ENCODE measurements around the gene EDC3.
"Not testable (repeated sequence)": the region's sequence is repeated elsewhere in the genome, so short reads cannot be mapped to it uniquely, and the experiment has no call there.

EDC3 gene

DNA sequence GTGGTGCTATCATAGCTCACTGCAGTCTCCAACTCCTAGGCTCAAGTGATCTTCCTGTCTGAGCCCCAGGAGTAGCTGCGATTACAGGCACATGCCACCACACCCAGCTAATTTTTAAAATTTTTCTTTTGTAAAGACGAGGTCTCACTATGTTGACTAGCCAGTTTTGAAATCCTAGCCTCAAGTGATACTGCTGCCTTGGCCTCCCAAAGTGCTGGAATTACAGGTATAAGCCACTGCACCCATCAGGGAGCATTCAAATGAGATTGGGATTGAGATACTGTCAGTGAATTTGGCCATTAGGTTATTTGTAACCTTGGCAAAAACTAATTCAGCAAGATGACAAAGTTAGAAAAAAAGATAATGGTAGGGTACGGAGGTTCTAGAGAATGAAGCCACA is 21.7 kb downstream of the EDC3 start:
- Histone ChIP-seq H3K4me1 (ENCODE audit: control insufficient read depth, insufficient read depth, low read length, poor library complexity, severe bottlenecking) (no peaks in the 10 kb centered on the region), H3K27me3 (replicated peaks; ENCODE audit: control insufficient read depth, insufficient read depth, low read length, poor library complexity, severe bottlenecking) (no peaks in the 10 kb centered on the region), H3K27ac (ENCODE audit: insufficient read depth, low read length, poor library complexity, severe bottlenecking) (no peak overlapping the region), H3K4me3 (ENCODE audit: insufficient read depth, low read depth, low read length, poor library complexity, severe bottlenecking) (no peak overlapping the region), H3K9me3 (ENCODE audit: control insufficient read depth, low read length) (no peaks in the 10 kb centered on the region), H3K36me3 (ENCODE audit: control insufficient read depth, insufficient read depth, low read length) (peaks cover 16% of the 10 kb centered on the region)
- no peak for DNase-seq

DNA sequence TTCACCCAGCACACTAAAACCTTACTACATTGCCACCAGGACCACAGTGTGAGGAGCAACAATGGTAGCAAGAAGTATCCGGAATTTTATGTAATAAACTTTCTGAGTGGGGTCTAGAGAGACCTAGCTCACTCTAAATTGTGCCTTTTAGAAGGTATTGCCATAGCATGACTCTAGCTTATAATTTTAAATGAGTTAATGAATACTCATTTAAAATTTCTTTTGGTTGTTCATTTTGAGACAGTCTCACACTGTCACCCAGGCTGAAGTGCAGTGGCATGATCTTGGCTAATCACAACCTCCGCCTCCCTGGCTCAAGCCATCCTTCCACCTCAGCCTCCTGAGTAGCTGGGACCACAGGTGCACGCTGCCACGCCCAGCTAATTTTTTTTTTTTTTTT is 26.2 kb downstream of the EDC3 start:
- Histone ChIP-seq H3K36me3 (ENCODE audit: control insufficient read depth, insufficient read depth, low read length) (peaks cover 16% of the 10 kb centered on the region), H3K9me3 (ENCODE audit: control insufficient read depth, low read length) (no peaks in the 10 kb centered on the region)
- no peak for DNase-seq

DNA sequence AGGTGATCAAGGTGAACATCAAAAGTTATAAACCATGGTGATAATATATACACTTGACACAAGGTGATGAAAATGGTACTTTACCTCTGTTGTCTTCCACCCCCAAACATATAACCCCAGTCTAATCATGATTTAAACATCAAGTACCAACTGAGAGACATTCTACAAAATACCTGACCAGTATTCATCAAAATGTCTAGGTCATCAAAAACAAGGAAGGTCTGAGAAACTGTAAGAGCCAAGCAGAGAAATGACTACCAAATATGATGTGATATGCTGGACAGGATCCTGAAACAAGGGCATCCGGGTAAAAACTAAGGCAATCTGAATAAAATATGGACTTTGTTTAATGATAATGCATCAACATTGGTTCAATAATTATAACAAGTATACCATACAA is 27.8 kb downstream of the EDC3 start:
- no peaks in the 10 kb centered on the region for H3K9me3 ChIP-seq (ENCODE audit: control insufficient read depth, low read length)
- H3K27ac ChIP-seq (ENCODE audit: insufficient read depth, low read length, poor library complexity, severe bottlenecking) = no peak overlapping the region
- no peak for DNase-seq
- H3K4me3 ChIP-seq (ENCODE audit: insufficient read depth, low read depth, low read length, poor library complexity, severe bottlenecking) = no peak overlapping the region
- no peaks in the 10 kb centered on the region for H3K27me3 ChIP-seq (replicated peaks; ENCODE audit: control insufficient read depth, insufficient read depth, low read length, poor library complexity, severe bottlenecking)
- peaks cover 14% of the 10 kb centered on the region for H3K36me3 ChIP-seq (ENCODE audit: control insufficient read depth, insufficient read depth, low read length)
- H3K4me1 ChIP-seq (ENCODE audit: control insufficient read depth, insufficient read depth, low read length, poor library complexity, severe bottlenecking) = no peaks in the 10 kb centered on the region

More for the DNA sequence above, 26.2 kb downstream of the EDC3 start:
- no peak overlapping the region for H3K4me3 ChIP-seq (ENCODE audit: insufficient read depth, low read depth, low read length, poor library complexity, severe bottlenecking)
- no peaks in the 10 kb centered on the region for H3K4me1 ChIP-seq (ENCODE audit: control insufficient read depth, insufficient read depth, low read length, poor library complexity, severe bottlenecking)
- no peak overlapping the region for H3K27ac ChIP-seq (ENCODE audit: insufficient read depth, low read length, poor library complexity, severe bottlenecking)
- no peaks in the 10 kb centered on the region for H3K27me3 ChIP-seq (replicated peaks; ENCODE audit: control insufficient read depth, insufficient read depth, low read length, poor library complexity, severe bottlenecking)

DNA sequence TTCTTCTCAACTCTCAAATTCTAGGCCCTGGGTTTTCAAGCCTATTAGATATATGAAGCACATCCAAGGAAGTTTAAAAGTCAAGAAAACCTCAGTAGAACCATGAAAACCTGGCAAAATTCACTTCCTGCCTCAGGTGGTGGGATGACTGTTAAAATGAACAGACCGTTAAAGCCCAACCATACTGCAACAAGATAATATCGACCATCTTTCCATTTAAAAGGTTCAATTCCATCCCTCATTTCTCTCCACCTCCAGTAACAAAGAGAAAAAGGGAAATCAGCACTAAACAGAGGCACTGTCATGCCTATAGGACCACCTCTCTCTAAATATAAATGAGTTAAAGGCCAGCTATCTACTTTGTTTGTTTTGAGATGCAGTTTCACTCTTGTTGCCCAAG is 31.2 kb downstream of the EDC3 start:
- DNase-seq = no peak
- Histone ChIP-seq H3K27ac (ENCODE audit: insufficient read depth, low read length, poor library complexity, severe bottlenecking) (no peak overlapping the region), H3K9me3 (ENCODE audit: control insufficient read depth, low read length) (no peaks in the 10 kb centered on the region), H3K4me3 (ENCODE audit: insufficient read depth, low read depth, low read length, poor library complexity, severe bottlenecking) (no peak overlapping the region), H3K36me3 (ENCODE audit: control insufficient read depth, insufficient read depth, low read length) (no peaks in the 10 kb centered on the region), H3K4me1 (ENCODE audit: control insufficient read depth, insufficient read depth, low read length, poor library complexity, severe bottlenecking) (no peaks in the 10 kb centered on the region), H3K27me3 (replicated peaks; ENCODE audit: control insufficient read depth, insufficient read depth, low read length, poor library complexity, severe bottlenecking) (no peaks in the 10 kb centered on the region)

DNA sequence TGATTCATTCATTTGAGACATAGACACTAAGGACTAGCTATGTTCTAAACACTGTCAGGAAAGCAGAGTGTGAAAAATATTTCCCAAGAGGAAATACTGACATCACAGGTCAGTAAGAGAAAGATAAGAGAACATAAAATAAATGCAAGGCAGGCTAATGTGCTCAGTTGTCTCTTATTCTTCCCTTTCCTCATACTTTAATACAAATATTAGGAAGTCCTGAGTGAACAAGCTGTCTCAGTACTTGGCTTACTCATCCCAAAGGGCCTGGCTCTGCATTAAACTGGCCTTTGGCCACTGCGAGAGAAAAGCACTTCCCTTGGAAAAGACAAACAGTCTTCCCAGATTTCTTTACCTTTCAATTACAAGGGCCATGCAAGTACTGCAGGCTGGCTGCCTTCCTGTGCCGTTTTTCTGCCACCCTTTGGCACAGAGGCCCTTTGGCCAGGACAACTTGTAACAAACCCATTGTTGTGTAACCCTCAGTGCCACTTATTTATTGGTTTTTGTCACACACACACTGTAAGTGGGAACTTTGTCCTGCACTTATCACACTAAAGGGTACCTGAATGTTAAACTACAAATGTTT is 31.7 kb downstream of the EDC3 start:
- Histone ChIP-seq H3K27me3 (replicated peaks; ENCODE audit: control insufficient read depth, insufficient read depth, low read length, poor library complexity, severe bottlenecking) (no peaks in the 10 kb centered on the region), H3K4me3 (ENCODE audit: insufficient read depth, low read depth, low read length, poor library complexity, severe bottlenecking) (no peak overlapping the region), H3K27ac (ENCODE audit: insufficient read depth, low read length, poor library complexity, severe bottlenecking) (no peak overlapping the region), H3K4me1 (ENCODE audit: control insufficient read depth, insufficient read depth, low read length, poor library complexity, severe bottlenecking) (no peaks in the 10 kb centered on the region), H3K36me3 (ENCODE audit: control insufficient read depth, insufficient read depth, low read length) (no peaks in the 10 kb centered on the region), H3K9me3 (ENCODE audit: control insufficient read depth, low read length) (no peaks in the 10 kb centered on the region)
- no peak for DNase-seq

DNA sequence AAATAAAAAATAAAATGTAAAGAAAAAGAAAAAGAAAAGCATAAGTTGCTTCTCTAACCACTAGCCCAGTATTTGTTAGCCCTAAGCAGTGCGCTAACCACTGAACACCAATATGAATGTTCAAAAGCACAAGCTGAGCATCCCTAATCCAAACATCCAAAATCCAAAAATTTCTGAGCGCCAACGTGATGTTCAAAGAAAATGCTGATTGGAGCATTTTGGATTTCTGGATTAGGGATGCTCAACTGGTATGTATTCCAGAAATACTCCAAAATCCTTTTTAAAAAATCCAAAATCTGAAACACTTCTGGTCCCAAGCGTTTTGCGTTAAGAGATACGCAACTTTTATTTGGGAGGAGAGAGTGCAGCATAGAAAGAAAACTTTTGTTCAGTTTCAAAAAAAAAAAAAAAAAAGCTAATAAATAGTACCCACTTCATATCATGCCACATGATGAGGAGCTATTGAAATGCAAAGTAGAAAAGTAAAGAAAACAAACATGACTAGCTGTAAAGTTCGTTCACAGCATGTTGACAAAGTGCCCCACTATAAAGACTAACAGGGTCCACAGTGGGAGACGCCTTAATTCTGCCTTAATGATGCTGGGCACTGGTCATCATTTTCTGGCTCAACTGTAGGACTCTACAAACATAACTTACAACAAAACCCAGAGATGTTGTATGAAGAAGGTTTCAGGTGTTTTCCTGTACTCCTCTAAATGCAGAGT is 32.4 kb downstream of the EDC3 start:
- no peaks in the 10 kb centered on the region for H3K27me3 ChIP-seq (replicated peaks; ENCODE audit: control insufficient read depth, insufficient read depth, low read length, poor library complexity, severe bottlenecking)

DNA sequence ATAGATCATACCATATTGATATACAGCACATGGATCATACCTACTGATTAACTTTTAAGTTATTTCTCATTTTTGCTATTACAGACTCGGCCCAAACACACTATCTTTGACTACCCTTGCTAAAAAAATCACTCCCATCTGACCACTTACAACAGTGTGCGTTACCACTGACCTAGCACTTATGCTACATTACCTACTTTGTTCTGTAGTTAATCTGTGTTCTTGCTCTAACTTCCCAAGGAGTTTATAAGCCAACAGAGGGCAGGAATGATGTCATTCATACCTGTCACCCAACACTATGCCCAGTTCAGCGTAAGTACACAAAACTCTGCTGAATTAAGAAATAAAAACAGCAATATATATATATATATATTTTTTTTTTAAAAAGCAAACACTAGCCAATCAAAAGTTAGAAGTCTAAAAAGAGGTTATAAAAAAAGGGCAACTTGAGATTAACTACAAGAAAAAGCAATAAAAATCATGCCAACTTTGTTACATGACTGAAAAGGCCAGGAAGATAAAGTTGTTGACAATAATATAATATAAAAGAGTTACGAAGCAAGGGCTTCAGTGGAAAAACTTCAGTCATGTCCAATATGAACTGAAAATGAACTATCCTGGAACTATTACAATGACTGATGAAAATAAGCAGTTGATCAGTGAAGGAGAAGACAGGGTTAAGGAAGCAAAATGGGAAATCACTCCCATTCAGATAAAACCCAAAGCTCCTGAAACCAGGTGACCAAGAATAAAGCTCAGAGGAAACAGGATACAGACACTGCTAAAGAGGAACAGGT is 33.6 kb downstream of the EDC3 start:
- no peak for DNase-seq
- H3K27me3 ChIP-seq (replicated peaks; ENCODE audit: control insufficient read depth, insufficient read depth, low read length, poor library complexity, severe bottlenecking) = no peaks in the 10 kb centered on the region

More for the DNA sequence above, 32.4 kb downstream of the EDC3 start:
- no peak overlapping the region for H3K27ac ChIP-seq (ENCODE audit: insufficient read depth, low read length, poor library complexity, severe bottlenecking)
- DNase-seq = no peak
- H3K4me3 ChIP-seq (ENCODE audit: insufficient read depth, low read depth, low read length, poor library complexity, severe bottlenecking) = no peak overlapping the region
- H3K36me3 ChIP-seq (ENCODE audit: control insufficient read depth, insufficient read depth, low read length) = no peaks in the 10 kb centered on the region
- no peaks in the 10 kb centered on the region for H3K9me3 ChIP-seq (ENCODE audit: control insufficient read depth, low read length)
- H3K4me1 ChIP-seq (ENCODE audit: control insufficient read depth, insufficient read depth, low read length, poor library complexity, severe bottlenecking) = no peaks in the 10 kb centered on the region

DNA sequence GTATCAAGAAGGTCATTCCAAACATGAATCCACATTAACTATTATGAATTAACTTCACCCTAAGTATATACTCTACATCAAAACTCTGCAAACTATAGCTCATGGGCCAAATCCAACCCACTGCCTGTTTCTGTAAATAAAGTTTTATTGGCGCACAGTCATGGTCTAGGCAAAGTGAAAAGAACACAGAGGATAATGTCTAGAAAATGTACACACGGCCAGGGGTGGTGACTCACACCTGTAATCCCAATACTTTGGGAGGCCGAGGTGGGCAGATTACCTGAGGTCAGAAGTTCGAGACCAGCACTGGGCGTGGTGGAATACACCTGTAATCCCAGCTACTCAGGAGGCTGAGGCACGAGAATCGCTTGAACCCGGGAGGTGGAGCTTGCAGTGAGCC is 34.5 kb downstream of the EDC3 start:
- not testable (repeated sequence) for H3K36me3 ChIP-seq (ENCODE audit: control insufficient read depth, insufficient read depth, low read length); H3K27ac ChIP-seq (ENCODE audit: insufficient read depth, low read length, poor library complexity, severe bottlenecking); DNase-seq; H3K4me3 ChIP-seq (ENCODE audit: insufficient read depth, low read depth, low read length, poor library complexity, severe bottlenecking); H3K4me1 ChIP-seq (ENCODE audit: control insufficient read depth, insufficient read depth, low read length, poor library complexity, severe bottlenecking); H3K27me3 ChIP-seq (replicated peaks; ENCODE audit: control insufficient read depth, insufficient read depth, low read length, poor library complexity, severe bottlenecking); H3K9me3 ChIP-seq (ENCODE audit: control insufficient read depth, low read length)

More for the DNA sequence above, 33.6 kb downstream of the EDC3 start:
- Histone ChIP-seq H3K36me3 (ENCODE audit: control insufficient read depth, insufficient read depth, low read length) (no peaks in the 10 kb centered on the region), H3K27ac (ENCODE audit: insufficient read depth, low read length, poor library complexity, severe bottlenecking) (no peak overlapping the region), H3K4me3 (ENCODE audit: insufficient read depth, low read depth, low read length, poor library complexity, severe bottlenecking) (no peak overlapping the region), H3K9me3 (ENCODE audit: control insufficient read depth, low read length) (no peaks in the 10 kb centered on the region), H3K4me1 (ENCODE audit: control insufficient read depth, insufficient read depth, low read length, poor library complexity, severe bottlenecking) (no peaks in the 10 kb centered on the region)

DNA sequence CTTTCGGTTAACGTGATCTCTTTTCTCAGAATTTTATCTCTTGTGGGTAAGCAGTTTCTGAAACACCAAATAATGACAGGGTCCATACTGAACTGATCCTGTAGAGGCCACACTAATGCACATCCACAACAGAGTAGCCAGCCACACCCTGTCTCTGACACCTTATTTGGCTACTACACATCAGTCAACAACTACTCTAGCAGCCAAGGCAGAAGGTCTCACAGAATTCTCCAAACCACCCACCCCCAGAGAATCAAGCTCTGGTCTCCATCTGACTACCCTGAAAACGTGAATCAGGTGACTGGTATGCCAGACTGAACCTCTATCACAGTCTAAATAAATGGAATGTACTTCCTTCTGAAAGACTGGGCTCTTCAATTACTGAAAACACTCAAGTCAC is 38.0 kb downstream of the EDC3 start:
- no peaks in the 10 kb centered on the region for H3K4me1 ChIP-seq (ENCODE audit: control insufficient read depth, insufficient read depth, low read length, poor library complexity, severe bottlenecking)
- no peaks in the 10 kb centered on the region for H3K9me3 ChIP-seq (ENCODE audit: control insufficient read depth, low read length)
- DNase-seq = no peak
- H3K4me3 ChIP-seq (ENCODE audit: insufficient read depth, low read depth, low read length, poor library complexity, severe bottlenecking) = no peak overlapping the region
- H3K36me3 ChIP-seq (ENCODE audit: control insufficient read depth, insufficient read depth, low read length) = peaks cover 12% of the 10 kb centered on the region
- no peak overlapping the region for H3K27ac ChIP-seq (ENCODE audit: insufficient read depth, low read length, poor library complexity, severe bottlenecking)
- H3K27me3 ChIP-seq (replicated peaks; ENCODE audit: control insufficient read depth, insufficient read depth, low read length, poor library complexity, severe bottlenecking) = no peaks in the 10 kb centered on the region

DNA sequence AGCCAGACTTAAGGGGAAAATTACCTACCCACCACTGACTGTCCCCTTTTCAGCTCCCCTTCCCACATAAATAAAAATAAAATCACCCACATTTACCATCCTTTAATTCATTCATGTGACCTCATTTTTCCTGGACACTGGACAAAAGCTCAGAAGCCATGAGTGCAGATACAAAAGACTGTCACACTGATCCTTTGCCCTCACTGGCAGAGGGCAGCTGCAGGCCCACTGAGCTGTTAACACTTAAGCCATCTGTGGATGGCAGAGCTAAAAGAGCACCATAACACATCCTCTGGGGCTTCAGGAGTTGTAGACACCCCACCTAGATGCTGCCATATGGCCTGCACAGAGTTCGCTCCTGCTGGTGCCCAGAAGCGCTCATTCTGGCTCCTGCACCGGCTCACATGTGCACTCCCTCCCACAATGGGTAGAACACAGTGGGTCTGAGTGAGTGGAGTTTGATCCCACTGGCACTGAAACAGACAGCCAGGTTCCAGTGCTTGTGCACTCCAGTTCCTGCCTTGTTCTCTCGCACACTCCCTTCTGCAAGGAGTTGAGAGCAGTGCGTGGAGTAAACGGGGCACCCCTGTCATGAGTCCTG is 38.8 kb downstream of the EDC3 start:
- DNase-seq = no peak
- Histone ChIP-seq H3K36me3 (ENCODE audit: control insufficient read depth, insufficient read depth, low read length) (peaks cover 12% of the 10 kb centered on the region), H3K27me3 (replicated peaks; ENCODE audit: control insufficient read depth, insufficient read depth, low read length, poor library complexity, severe bottlenecking) (no peaks in the 10 kb centered on the region), H3K4me3 (ENCODE audit: insufficient read depth, low read depth, low read length, poor library complexity, severe bottlenecking) (no peak overlapping the region), H3K9me3 (ENCODE audit: control insufficient read depth, low read length) (no peaks in the 10 kb centered on the region), H3K4me1 (ENCODE audit: control insufficient read depth, insufficient read depth, low read length, poor library complexity, severe bottlenecking) (no peaks in the 10 kb centered on the region), H3K27ac (ENCODE audit: insufficient read depth, low read length, poor library complexity, severe bottlenecking) (no peak overlapping the region)
